Occipital lobe (tissue), 2 donors: ENCODE measurements around the gene LHX5. TPM values are rescaled to one million over a fixed set of nuclear protein-coding genes. Genes with fewer than 3 reads are reported as not detected.

ENCODE experiments used
- DNase-seq: peaks from one replicate; lab custom pipeline; 2025; lab: John Stamatoyannopoulos, UW
- total RNA-seq: library from RNA; depleted of rRNA; stranded (reverse); fragments of >200 nt; gene quantifications from one replicate; pipeline ENCODE4 v1.2.3, GENCODE V29; 2014

Gene LHX5
- total RNA-seq, 1 donor from 2014 or later: not detected

DNA sequence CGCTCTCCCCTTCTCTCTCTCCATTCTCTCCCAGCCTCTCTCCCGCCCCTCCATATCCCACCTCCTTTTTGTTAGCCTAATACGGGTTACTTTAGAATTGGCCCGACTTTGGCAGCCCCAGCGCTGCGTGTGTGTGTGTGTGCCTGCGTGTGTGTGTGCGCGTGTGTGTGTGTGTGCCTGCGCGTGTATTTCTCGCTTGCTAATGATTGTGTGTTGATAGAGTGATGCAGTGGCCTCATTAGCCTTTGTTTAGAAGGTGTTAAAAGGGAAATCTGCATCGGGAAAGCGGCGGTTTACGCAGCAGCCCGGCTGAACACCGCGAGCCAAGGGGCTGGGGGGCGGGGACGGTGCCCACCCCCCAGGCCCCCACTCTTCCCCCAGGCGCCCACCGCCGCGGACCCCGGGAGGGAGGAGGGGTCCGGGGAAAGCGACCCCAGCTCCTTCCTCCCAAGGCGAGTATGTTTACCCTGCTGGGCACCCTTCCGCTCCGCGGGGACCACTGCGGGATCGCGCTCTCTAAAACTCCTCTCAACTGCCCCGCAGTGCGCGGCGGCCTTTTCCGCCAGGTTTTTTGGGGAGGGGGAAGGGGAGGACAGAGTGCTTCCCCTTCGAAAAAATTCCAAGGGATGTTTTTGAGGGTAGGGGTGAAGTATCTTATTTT, 6.8 kb upstream of the LHX5 start:
- DNase-seq: no peak

DNA sequence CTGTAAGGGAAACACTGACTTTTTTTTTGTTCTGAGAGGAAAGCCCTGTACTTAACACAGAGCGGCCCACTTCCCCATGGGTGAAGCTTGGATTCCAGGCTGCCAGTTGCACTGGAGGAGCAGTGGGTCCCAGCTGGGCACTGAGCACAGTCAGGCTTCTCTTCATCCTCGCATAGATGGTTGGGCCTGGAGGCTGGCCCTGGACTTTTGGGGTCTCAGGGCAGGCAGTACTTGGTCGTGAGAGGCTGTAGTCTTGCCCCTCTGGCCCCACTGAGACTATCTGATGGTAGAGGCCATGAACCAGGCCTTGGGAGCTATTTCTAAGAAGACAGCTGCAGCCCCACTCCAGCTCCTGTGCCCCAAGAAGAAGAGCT, 6.2 kb upstream of the LHX5 start:
- no peak for DNase-seq

DNA sequence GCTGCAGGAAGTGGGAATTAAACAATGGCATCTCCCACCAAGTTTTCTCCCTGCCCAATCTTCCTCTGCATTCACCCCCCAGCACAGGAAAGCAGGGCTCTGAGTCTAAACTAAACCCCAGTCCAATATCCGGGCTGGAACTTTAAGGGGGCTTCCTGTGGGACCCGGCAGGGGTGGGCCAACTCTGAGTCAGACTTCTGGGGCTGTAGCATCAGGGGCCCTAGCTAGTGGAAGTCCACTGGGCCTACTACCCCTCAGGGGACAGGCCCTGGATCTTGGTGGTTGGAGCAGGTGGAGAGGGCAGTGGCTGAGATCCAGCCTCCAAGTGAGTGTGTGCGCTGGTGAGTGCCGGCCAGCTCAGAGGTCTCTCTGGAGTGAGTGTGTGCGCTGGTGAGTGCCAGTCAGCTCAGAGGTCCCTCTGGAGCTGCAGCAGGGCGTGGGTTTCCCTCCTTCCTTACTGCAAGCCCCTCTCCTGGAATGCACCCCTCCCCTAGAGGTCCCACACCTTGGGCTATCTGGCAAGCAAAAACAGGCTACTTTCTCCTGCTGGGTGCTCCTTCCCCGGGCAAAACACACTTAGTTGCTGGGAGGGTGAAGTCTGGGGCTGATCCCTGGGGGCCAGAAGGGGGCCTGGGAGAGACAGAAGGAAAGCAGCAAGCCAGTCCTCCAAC, 5.6 kb upstream of the LHX5 start:
- DNase-seq: no peak

DNA sequence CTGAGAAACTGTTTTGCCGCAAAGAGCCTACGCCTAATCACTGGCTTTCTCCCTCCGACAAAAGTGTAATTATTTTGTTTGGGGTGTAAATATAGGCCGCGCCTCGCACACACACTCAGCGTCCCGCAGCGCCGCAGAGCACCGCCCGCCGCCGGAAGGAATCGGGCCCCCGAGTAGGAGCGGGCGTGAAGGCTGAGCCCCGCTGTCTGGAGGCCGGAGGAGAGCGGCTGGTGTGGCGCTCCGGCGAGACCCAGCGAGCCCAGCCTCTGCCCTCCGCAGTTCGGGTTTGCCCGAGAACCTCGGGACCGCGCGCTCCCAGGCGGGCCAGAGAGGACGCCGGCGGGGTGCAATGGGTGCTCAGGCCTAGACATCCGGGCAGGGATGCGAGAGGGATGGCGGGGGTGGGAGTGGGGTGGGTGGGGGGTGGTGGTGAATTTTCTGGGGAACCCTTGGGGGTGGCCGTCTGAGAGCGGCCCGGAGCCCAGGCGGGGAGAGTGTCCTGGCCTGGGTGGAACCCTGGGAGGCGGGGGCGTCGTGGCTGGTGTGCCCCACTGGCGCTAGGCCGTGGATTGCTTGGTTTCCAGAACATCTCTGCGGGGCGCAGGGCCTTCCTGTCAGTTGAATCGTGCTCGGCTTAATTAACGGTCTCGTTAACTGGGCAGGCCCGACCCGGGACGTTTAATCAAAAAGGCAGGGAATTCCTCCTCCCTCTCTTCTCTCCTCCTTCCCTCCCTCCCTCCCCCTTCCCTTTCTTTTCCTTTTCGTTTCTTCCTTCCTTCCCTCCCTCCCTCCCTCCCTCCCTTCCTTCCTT, 4.7 kb upstream of the LHX5 start:
- DNase-seq: no peak

- no peak for DNase-seq
Observed at GRCh38 chr12:113475451-113476175, 3.9 kb upstream of the LHX5 start.

DNA sequence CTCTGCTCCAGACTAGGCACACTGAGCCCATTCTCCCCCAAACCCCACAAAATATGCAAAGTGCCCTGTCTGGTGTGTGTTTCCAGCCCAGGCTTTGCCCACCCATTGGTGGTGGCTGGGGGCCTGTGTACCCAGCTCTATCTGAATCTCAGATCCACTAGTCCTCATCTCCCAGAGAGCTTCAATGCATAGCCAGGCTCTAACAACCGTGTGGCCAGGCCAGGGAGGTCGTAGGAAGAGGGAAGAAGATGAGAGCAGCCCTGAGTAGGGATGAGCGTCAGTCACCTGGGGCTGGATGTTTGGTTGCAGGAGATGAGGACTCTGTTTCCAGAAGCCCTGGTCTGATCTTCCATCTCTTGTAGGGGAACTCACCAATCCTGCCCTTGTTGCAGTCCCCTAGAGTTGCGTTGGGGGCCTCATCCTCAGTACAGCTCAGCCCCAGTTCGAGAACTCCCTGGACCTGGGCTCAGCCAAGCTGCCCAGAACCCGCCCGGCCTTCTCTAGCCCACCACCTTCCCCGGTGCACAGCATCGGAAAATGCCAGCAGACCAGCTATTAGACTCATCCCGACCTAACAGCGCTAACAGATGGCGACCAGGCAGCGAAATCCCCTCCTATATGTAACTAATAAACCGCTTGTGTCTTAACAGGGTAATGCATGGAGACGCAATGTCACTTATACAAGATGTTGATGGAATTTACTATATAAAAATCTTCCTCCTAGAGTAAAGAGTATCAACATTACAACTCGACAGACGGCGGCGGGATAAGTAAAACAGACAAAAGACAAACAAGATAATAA, 3.2 kb upstream of the LHX5 start:
- no peak for DNase-seq

DNA sequence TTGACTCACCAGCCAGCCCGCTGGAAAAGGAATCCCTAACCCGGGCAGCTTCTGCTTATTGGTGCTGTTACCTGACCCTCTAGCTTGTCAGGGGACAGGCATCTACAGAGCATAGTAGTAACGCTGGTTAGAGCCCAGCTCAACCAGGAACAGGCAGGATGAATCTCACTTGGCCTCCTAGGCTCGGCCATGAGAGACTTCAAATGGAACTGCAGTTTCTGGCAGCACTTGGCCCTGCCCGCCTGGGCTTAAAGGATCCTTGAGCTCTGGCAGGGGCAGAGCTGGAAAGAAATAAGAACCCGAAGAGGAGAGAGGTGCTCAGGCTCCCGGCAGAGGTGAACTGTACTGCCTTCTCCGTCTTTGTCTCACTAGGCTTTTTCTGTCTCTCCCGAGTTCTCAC, 2.3 kb upstream of the LHX5 start:
- DNase-seq: no peak

DNA sequence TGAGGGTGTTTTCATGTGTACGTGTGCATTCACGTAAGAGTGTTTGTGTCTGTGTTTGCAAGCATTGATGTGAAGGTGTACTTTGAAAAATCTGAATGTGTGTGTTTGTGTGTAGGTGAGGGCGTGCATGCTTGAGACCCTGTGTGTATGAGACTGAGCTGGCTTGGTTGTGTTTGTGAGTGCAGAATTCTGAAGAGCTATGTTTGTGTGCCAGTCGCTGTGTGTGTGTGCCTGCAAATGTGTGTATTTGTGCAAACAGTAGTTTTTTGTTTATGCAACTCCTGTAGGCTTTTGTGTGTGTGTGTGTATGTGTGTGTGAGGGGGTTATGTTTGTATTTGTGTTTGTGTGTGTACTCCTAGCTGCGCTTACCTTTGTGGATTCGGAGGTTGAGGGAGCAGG, 1.7 kb upstream of the LHX5 start:
- no peak for DNase-seq

GRCh38 chr12:113472191-113473121, 785 bp upstream of the LHX5 start:
- no peak for DNase-seq

GRCh38 chr12:113470871-113471618, 626 bp downstream of the LHX5 start:
- DNase-seq: no peak

- no peak for DNase-seq
Observed at GRCh38 chr12:113469949-113470743, 1.5 kb downstream of the LHX5 start.

DNA sequence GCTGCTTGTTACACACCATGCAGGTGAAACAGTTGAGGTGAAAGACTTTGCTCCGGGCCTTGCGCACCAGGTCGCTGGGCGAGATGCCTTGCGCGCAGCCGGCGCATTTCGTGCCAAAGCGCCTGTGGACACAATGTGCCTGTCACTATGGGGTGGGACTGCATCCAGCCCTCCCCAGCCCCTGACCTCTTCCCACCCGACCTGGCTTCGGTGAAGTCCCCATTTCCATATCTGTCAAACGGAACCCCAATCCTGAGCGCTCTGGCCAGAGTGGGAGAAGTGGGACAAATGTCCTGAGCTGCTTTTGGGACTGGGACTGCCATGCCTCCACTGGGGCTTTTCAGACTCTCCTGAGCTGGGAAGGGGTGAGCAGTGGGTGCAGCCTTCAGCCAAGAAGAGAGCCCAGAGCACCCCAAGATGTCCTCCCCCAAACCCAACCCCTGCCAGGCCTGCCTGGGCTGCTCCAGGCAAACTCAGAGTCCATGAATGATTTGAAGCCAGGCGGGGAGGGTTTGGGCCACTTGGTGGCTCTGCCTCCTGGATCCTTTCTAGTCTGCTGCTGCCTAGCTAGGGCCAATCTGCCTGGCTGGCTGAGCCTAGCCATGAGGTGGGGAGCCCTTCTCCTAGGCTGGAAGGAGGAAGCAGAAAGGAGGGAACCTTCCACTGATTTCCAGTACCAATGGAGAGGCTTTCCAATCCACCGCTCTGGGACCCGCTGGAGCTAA, 2.3 kb downstream of the LHX5 start:
- DNase-seq: no peak

DNA sequence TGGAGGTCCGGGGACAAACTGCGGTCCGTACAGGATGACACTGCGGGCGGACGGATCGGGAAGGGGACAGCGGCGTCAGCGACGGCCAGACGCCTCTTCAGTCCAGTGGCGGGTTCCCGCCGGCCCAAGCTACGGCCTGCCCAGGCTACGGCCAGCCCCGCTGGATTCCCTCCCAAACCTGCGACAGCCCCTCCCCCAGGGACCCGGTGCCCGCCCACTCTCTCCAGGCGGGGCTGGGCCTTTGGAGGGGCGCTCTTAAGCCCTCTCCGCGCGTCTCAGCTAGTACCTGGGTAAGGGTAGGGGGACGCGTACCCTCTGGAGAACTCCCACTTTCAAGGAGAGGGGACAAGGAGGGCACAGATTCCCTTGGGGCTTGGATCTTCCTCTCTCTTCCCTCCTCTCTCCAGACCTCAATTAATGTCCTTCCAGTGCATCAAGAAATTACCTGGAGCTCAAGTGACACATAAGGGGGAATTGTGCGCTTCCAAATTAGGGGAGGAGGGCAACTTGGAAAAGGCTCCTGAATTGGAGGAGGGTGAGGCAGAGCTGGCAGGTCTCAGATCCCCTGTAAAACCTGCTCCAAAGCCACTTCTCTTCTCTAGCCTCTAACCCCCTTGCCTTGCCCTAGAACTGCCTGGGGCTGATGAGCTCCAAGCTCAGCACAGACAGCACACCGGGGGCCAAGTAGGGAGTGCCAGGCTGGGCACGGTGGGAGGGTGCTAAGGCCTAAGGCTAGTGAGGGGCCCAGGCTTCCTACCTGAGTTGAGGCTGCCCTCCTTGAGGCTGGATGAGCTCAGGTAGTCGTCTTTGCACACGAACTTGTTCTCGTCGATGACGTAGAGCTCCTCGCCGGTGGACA, 3.1 kb downstream of the LHX5 start:
- DNase-seq: no peak

DNA sequence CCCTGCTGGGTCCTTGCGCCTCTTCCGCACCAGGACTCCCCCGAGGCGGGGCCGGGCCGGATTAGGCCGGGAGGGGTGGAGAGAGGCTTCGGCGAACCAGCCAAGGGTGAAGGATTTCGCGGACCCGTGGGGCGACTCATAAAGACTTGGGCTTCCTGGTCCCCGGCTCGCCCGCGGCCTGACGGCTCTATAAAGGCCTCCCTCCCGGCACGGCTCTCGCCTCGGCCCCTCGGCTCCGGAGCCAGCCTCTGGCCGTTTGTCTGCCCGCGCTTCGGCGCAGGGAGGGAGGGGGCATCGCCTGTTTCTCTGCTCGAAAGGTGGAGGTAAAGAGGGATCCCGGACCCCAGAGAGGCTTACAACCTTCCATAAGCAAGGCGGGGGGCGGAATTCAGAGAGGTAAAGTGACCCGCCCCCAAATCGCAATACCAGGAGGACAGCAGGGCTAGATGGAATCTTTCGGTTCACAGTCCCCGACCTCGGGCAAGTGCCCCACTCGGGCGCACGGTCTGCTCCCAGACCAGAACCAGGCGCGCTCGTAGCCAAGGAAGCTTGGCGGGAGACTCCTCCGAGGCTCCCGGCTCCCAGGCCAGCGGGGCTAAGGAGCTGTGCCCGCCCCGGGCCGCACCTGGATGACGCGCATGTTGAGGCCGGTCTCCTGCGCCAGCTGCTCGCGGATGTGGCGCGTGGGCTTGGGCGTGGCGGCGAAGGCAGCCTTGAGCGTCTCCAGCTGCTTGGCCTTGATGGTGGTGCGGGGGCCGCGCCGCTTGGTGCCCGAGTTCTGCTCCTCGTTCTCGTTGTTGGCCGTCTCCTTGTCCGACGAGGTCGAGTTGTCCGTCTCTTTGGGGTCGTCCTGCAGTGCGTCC, 3.9 kb downstream of the LHX5 start:
- DNase-seq: no peak

GRCh38 chr12:113467142-113467501, 4.5 kb downstream of the LHX5 start:
- DNase-seq: no peak
